K562 (cell line): ENCODE results near the gene EIF3I.

Experiments used
- ESRRA ChIP-seq: fragments of 450-650 bp; IDR thresholded peaks from 2 replicates; pipeline ENCODE4 v1.6.1; 2014; ENCODE audit warnings: low read depth, mild to moderate bottlenecking, moderate library complexity, borderline replicate concordance
- SAFB ChIP-seq: fragments of 200-400 bp; formaldehyde crosslinking; IDR thresholded peaks from 2 replicates; pipeline ENCODE4 v1.6.1; 2017; ENCODE audit warnings: low read depth, low read length, borderline replicate concordance
- SP1 ChIP-seq: sonication (generic); formaldehyde crosslinking; IDR thresholded peaks from 2 replicates; pipeline ENCODE4 v1.8.1; 2022; ENCODE audit warnings: mild to moderate bottlenecking, missing genetic modification reagents
- TF ChIP-seq, protein P1 (sequence below), 3 experiments: IDR thresholded peaks in 2 of 3; conservative IDR thresholded peaks in 1 of 3; 2 replicates each; pipeline ENCODE4 v1.5.1; 2011 to 2012; ENCODE audit warnings: low read length in 3 of 3, mild to moderate bottlenecking in 3 of 3, control low read depth in 2 of 3, improper control_type of control experiment in 1 of 3, inconsistent platforms in 1 of 3, low read depth in 1 of 3, mixed read lengths in 1 of 3, moderate library complexity in 1 of 3; ENCODE audit not compliant: insufficient read depth in 2 of 3

- TF ChIP-seq SP1 (no peak), SAFB (no peak), ESRRA (no peak)
- TF ChIP-seq, protein P1, sequence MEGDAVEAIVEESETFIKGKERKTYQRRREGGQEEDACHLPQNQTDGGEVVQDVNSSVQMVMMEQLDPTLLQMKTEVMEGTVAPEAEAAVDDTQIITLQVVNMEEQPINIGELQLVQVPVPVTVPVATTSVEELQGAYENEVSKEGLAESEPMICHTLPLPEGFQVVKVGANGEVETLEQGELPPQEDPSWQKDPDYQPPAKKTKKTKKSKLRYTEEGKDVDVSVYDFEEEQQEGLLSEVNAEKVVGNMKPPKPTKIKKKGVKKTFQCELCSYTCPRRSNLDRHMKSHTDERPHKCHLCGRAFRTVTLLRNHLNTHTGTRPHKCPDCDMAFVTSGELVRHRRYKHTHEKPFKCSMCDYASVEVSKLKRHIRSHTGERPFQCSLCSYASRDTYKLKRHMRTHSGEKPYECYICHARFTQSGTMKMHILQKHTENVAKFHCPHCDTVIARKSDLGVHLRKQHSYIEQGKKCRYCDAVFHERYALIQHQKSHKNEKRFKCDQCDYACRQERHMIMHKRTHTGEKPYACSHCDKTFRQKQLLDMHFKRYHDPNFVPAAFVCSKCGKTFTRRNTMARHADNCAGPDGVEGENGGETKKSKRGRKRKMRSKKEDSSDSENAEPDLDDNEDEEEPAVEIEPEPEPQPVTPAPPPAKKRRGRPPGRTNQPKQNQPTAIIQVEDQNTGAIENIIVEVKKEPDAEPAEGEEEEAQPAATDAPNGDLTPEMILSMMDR (IDR thresholded peaks at IDR 0.05 in 2 of 3, conservative IDR thresholded peaks at IDR 0.05 in 1 of 3; ENCODE audit: insufficient read depth in 2 of 3, low read depth in 1 of 3, low read length in 3 of 3), result no peak
These were observed 40.1 kb upstream of the EIF3I start for GRCh38 chr1:32182060-32182459.
